GM21576 (cell line): Measurements from ENCODE around the gene STK24.

Experiments used
- ATAC-seq: cut with Tn5 transposase; IDR thresholded peaks from one replicate; pipeline ENCODE4 v1.9.1; 2021; ENCODE audit warnings: mild to moderate bottlenecking, moderate library complexity; ENCODE audit not compliant: unreplicated experiment

Gene STK24

GRCh38 chr13:98476538-98476966 is 100.4 kb downstream of the STK24 start:
- peak; percentile 95 for ATAC-seq

- peak; percentile 7 for ATAC-seq
Observed at GRCh38 chr13:98476106-98476505, 100.8 kb downstream of the STK24 start.

GRCh38 chr13:98475522-98475921 is 101.4 kb downstream of the STK24 start:
- no peak for ATAC-seq

- no peak for ATAC-seq
Observed at GRCh38 chr13:98474761-98475160, 102.1 kb downstream of the STK24 start.

- no peak for ATAC-seq
Observed at GRCh38 chr13:98474292-98474691, 102.6 kb downstream of the STK24 start.

- no peak for ATAC-seq
Observed at GRCh38 chr13:98473788-98474144, 103.1 kb downstream of the STK24 start.

GRCh38 chr13:98473135-98473787 is 103.6 kb downstream of the STK24 start:
- no peak for ATAC-seq

- ATAC-seq = no peak
Observed at GRCh38 chr13:98471934-98472333, 105.0 kb downstream of the STK24 start.

GRCh38 chr13:98470920-98471319 is 106.0 kb downstream of the STK24 start:
- no peak for ATAC-seq

- ATAC-seq = no peak
Observed at GRCh38 chr13:98468929-98469328, 108.0 kb downstream of the STK24 start.

- ATAC-seq = no peak
Observed at GRCh38 chr13:98468361-98468760, 108.5 kb downstream of the STK24 start.

- no peak for ATAC-seq
Observed at GRCh38 chr13:98467263-98467985, 109.5 kb downstream of the STK24 start.

GRCh38 chr13:98466634-98467236 is 110.2 kb downstream of the STK24 start:
- ATAC-seq = no peak

GRCh38 chr13:98462946-98463345 is 114.0 kb downstream of the STK24 start:
- no peak for ATAC-seq

- no peak for ATAC-seq
Observed at GRCh38 chr13:98462241-98462882, 114.5 kb downstream of the STK24 start.

- no peak for ATAC-seq
Observed at GRCh38 chr13:98461486-98462240, 115.2 kb downstream of the STK24 start.

- no peak for ATAC-seq
Observed at GRCh38 chr13:98460516-98460915, 116.4 kb downstream of the STK24 start.

GRCh38 chr13:98459721-98460370 is 117.1 kb downstream of the STK24 start:
- ATAC-seq = no peak

- no peak for ATAC-seq
Observed at GRCh38 chr13:98459171-98459681, 117.7 kb downstream of the STK24 start.

- no peak for ATAC-seq
Observed at GRCh38 chr13:98458431-98458830, 118.5 kb downstream of the STK24 start.
